Activated CD8-positive, alpha-beta memory T cell treated with anti-CD3 and anti-CD28 coated beads for 4 hours (primary cell): Measurements from ENCODE around the gene SULT1C3.
"Not testable (repeated sequence)": the region's sequence is repeated elsewhere in the genome, so short reads cannot be mapped to it uniquely, and the experiment has no call there.

ENCODE experiments used
- DNase-seq, 2 donors: peaks; one replicate each; pipeline ENCODE4 v3.0.0-alpha.2; 2020; ENCODE audit warnings: low read depth in 2 of 2

The SULT1C3 gene

GRCh38 chr2:108244667-108245414 lies 5.1 kb downstream of the SULT1C3 start:
- no peak for DNase-seq

DNA sequence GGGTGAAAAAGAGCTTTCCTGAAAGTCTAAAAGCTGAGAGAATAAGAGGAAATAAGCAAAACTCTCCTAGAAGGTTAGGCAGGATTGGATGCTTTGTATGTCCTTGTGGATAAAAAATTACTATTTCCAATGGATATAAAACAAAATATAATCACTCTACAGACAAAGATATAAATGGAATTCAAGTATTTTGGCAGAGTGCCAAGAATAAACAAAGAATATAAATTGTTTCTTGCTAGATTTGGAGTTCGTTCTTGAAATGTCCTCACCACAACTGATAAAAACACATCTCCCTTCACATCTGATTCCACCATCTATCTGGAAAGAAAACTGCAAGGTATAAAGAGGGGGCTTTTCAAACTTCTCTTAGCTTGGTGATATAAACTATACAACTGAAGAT lies 13.3 kb downstream of the SULT1C3 start:
- DNase-seq: no peak

GRCh38 chr2:108257757-108258331 lies 18.1 kb downstream of the SULT1C3 start:
- no peak for DNase-seq

- DNase-seq: no peak
These were observed 21.0 kb downstream of the SULT1C3 start for GRCh38 chr2:108260773-108261172.

GRCh38 chr2:108262036-108262435 lies 22.3 kb downstream of the SULT1C3 start:
- DNase-seq: no peak

DNA sequence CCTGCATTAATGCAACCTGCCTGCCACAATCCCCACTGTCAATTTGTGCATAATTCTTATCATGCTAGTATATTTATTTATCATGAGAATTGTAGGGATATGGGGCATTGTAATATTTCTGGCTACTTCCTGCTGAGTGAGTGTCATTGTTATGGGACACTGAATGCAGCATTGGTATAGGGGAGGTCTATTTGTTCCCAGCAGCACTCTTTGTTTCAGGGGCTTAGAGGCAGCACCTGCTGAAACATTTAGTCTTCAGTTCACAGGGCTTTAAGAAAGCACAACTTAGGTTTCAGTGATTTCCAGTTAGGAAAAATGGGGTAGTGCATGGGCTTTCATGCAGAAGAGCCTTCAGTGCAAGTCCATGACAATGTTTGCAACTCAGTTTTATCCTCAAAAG lies 23.6 kb downstream of the SULT1C3 start:
- no peak for DNase-seq

DNA sequence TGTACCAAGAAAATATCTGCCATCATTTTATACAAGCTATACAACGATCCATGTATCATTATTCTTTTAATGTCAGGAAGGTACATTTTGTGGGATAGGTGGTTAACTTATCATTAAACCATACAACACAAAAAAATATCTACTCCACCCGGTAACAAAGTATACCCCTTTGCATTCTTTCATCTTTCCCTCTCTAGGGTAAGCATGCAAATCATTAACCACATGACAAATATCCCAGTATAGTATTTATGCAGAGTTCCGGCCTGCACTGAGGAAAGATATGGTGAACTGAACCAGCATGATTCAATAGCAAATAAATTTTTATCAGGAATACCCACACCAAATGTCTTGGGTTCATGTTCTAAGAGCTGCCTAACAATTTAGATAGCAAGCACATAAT lies 26.4 kb downstream of the SULT1C3 start:
- no peak for DNase-seq

DNA sequence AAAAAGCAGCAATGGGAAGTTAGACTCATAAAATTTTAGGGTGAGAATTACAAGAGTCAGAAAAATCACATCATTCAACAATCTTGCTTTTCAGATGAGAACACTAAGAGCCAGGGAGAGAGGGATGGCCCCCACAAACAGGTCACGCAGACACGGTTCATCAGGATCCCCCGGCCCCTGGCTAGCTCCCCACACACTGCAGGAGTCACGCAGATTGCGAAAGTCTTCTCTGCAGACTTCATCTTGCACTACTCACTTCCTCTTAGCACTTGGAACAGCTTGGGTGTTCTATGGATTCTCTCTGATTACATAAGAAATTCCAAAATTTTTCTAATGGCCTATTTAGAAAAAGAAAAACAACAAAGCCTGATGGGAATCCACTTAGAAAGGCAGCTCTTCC lies 27.3 kb downstream of the SULT1C3 start:
- no peak for DNase-seq

- no peak for DNase-seq
These were observed 28.2 kb downstream of the SULT1C3 start for GRCh38 chr2:108268001-108268400.

DNA sequence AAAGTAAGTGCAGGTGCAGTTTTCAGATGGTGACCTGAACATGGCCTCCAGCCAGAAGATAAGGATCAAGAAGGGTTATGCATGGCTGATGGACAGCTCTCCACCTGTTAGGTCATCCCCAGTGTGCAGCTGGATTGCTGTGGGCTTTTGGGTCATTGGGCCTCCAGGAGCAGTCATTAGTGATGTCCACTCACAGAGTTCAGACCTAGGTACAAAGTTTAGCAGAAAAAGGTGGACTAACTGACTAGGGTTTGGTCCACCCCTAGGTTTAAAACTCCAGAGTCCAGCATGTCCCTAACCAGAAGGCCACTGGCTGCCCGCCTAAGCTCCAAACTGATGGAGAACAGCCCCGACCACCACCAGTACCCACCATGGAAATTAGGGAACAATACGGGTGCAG lies 30.6 kb downstream of the SULT1C3 start:
- no peak for DNase-seq

DNA sequence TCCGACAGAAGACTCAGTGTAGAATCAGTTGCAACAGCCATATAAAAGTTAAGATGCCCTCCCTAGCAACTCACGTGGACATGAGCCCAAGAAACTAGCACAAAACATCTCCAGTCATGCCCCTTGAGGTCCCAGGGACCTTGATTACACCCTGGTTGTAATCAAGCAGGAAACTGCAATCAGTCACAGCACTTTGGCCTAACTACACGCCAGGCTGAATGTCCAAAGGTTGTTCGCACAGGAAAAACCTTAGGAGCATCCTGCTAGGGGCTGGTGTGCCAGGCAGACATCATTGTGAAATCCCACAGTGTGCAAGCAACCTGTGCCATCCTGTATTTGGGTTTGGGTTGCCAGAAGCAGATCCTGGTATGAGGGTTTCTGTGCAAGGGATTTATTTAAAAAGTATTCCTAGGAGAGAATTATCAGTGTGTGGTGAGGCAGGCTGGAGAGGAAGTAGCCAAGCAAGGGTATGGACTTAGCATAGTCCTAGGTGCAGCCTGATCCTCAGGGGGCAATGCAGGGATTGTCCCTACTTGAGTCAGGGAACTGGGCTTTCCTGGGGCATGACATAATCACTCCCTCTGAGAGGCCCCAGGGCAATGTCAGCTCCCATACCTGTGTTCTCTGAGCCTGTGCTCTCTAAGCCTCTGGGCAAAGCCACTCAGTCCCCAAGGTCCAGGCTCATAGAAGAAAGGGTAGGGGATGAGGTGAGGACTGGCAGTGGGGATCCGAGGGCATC lies 31.2 kb downstream of the SULT1C3 start:
- DNase-seq: no peak

- DNase-seq: no peak
These were observed 32.0 kb downstream of the SULT1C3 start for GRCh38 chr2:108271691-108272253.

GRCh38 chr2:108278631-108279030 lies 38.9 kb downstream of the SULT1C3 start:
- no peak for DNase-seq

- DNase-seq: no peak
These were observed 39.7 kb downstream of the SULT1C3 start for GRCh38 chr2:108279468-108279867.

- no peak for DNase-seq
These were observed 40.7 kb downstream of the SULT1C3 start for GRCh38 chr2:108280466-108280865.

GRCh38 chr2:108284566-108284965 lies 44.8 kb downstream of the SULT1C3 start:
- not testable (repeated sequence) for DNase-seq

DNA sequence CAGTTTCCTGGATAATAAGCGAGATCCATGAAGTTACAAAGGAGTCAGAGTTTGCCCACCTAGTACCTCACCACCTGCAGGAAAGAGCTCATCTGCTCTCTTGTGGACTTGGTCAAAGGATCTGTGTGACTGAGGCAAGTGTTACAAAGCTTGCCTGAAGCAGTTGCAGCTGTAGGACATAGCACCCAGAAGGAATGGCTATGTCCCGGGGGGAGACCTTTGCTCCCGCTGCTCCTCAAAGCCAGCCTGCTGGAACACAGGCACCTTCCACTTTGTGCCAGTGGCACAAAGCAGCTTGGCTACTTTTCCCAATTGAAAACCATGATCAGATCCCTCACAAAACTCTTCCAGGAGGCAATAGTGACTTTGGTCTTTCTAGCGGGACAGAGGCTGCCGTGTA lies 45.8 kb downstream of the SULT1C3 start:
- DNase-seq: no peak

- DNase-seq: no peak
These were observed 47.4 kb downstream of the SULT1C3 start for GRCh38 chr2:108287169-108287568.

GRCh38 chr2:108288534-108289106 lies 48.9 kb downstream of the SULT1C3 start, which contains the start of gene SULT1C2:
Gene SULT1C2 (plus strand): TSS chr2:108288895. CDS start chr2:108293668, 4,773 bp downstream.
- no peak for DNase-seq

- no peak for DNase-seq
These were observed 54.1 kb downstream of the SULT1C3 start for GRCh38 chr2:108293850-108294249.

- DNase-seq: no peak
These were observed 57.8 kb downstream of the SULT1C3 start for GRCh38 chr2:108297436-108298141.

GRCh38 chr2:108301558-108301957 lies 61.8 kb downstream of the SULT1C3 start:
- no peak for DNase-seq
